HUES48 (cell line): ENCODE results near the gene PCDH18.

ENCODE experiments used
- H3K27ac ChIP-seq: one replicate; pipeline ENCODE4 v1.7.0; 2013; ENCODE audit warnings: low read depth, low read length, inconsistent platforms
- H3K27me3 ChIP-seq: 2 replicates; pipeline ENCODE4 v1.6.1; 2013; ENCODE audit warnings: mild to moderate bottlenecking, low read length; ENCODE audit not compliant: control insufficient read depth, insufficient read depth
- H3K36me3 ChIP-seq: 2 replicates; pipeline ENCODE4 v1.6.1; 2013; ENCODE audit warnings: low read length; ENCODE audit not compliant: control insufficient read depth, insufficient read depth
- H3K4me1 ChIP-seq: 2 replicates; pipeline ENCODE4 v1.6.1; 2013; ENCODE audit warnings: mild to moderate bottlenecking, low read length; ENCODE audit not compliant: control insufficient read depth, insufficient read depth
- H3K4me3 ChIP-seq: 2 replicates; pipeline ENCODE4 v1.5.1; 2013; ENCODE audit warnings: mild to moderate bottlenecking, low read depth, low read length
- H3K9ac ChIP-seq: 2 replicates; pipeline ENCODE4 v1.6.1; 2013; ENCODE audit warnings: mild to moderate bottlenecking, low read depth, low read length, moderate library complexity
- H3K9me3 ChIP-seq: 2 replicates; pipeline ENCODE4 v1.6.1; 2013; ENCODE audit warnings: low read length; ENCODE audit not compliant: control insufficient read depth, insufficient read depth

Gene PCDH18

GRCh38 chr4:137531986-137532868 is at the start of gene PCDH18:
Gene PCDH18 (minus strand): TSS chr4:137532494. CDS start chr4:137532088, 406 bp downstream.
- Histone ChIP-seq H3K4me3 (peak within 1 kb of the TSS; percentile 96), H3K4me1 (peaks cover 61% of the 10 kb centered on the region), H3K9me3 (no peaks in the 10 kb centered on the region), H3K9ac (peak within 1 kb of the TSS; percentile 75), H3K27me3 (no peaks in the 10 kb centered on the region), H3K27ac (peak within 1 kb of the TSS; percentile 93), H3K36me3 (peaks cover 41% of the 10 kb centered on the region)

GRCh38 chr4:137576446-137576845 is 44.2 kb upstream of the PCDH18 start:
- no peak overlapping the region for H3K9ac ChIP-seq
- H3K36me3 ChIP-seq, result no peaks in the 10 kb centered on the region
- no peaks in the 10 kb centered on the region for H3K27me3 ChIP-seq
- no peak overlapping the region for H3K27ac ChIP-seq
- no peak overlapping the region for H3K4me3 ChIP-seq
- no peaks in the 10 kb centered on the region for H3K4me1 ChIP-seq
- H3K9me3 ChIP-seq, result no peaks in the 10 kb centered on the region

- Histone ChIP-seq H3K9me3 (no peaks in the 10 kb centered on the region), H3K4me3 (no peak overlapping the region), H3K9ac (no peak overlapping the region), H3K36me3 (no peaks in the 10 kb centered on the region), H3K27ac (no peak overlapping the region), H3K4me1 (no peaks in the 10 kb centered on the region), H3K27me3 (no peaks in the 10 kb centered on the region)
Measured at GRCh38 chr4:137572647-137573046, 40.4 kb upstream of the PCDH18 start.

DNA sequence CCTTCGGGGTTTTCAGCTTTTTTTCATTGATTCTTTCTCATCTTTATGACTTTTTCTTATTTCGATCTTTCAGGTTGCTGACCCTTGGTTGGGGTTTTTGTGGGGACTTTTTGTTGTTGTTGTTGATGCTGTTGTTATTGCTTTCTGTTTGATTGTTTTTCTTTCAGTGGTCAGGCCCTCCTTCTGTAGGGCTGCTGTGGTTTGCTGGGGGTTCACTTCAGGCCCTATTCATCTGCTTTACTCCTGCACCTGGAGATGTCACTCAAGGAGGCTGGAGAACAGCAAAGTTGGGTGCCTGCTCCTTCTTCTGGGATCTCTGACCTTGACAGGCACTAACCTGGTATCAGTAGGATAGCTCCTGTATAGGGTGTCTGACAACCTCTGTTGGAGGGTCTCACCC is 39.9 kb upstream of the PCDH18 start:
- no peak overlapping the region for H3K9ac ChIP-seq
- H3K27ac ChIP-seq, result no peak overlapping the region
- no peaks in the 10 kb centered on the region for H3K9me3 ChIP-seq
- no peak overlapping the region for H3K4me3 ChIP-seq
- H3K36me3 ChIP-seq, result no peaks in the 10 kb centered on the region
- H3K27me3 ChIP-seq, result no peaks in the 10 kb centered on the region
- no peaks in the 10 kb centered on the region for H3K4me1 ChIP-seq

GRCh38 chr4:137559801-137560200 is 27.5 kb upstream of the PCDH18 start:
- no peaks in the 10 kb centered on the region for H3K36me3 ChIP-seq
- no peak overlapping the region for H3K27ac ChIP-seq
- H3K27me3 ChIP-seq, result no peaks in the 10 kb centered on the region
- H3K4me1 ChIP-seq, result no peaks in the 10 kb centered on the region
- H3K9ac ChIP-seq, result no peak overlapping the region
- H3K9me3 ChIP-seq, result no peaks in the 10 kb centered on the region
- no peak overlapping the region for H3K4me3 ChIP-seq

- Histone ChIP-seq H3K27ac (no peak overlapping the region), H3K27me3 (no peaks in the 10 kb centered on the region), H3K9me3 (no peaks in the 10 kb centered on the region), H3K4me3 (no peak overlapping the region), H3K36me3 (no peaks in the 10 kb centered on the region), H3K4me1 (no peaks in the 10 kb centered on the region), H3K9ac (no peak overlapping the region)
Measured at GRCh38 chr4:137558951-137559350, 26.7 kb upstream of the PCDH18 start.

GRCh38 chr4:137545461-137545861 is 13.2 kb upstream of the PCDH18 start:
- Histone ChIP-seq H3K27me3 (no peaks in the 10 kb centered on the region), H3K9ac (no peak overlapping the region), H3K4me1 (peaks cover 56% of the 10 kb centered on the region), H3K27ac (no peak overlapping the region), H3K9me3 (no peaks in the 10 kb centered on the region), H3K4me3 (no peak overlapping the region; the same call in 1 of the 2 replicates), H3K36me3 (no peaks in the 10 kb centered on the region)

GRCh38 chr4:137543648-137544047 is 11.4 kb upstream of the PCDH18 start:
- H3K36me3 ChIP-seq, result no peaks in the 10 kb centered on the region
- H3K4me1 ChIP-seq, result peaks cover 66% of the 10 kb centered on the region
- H3K9me3 ChIP-seq, result no peaks in the 10 kb centered on the region
- peak overlapping the region; percentile 39; the same call in 1 of the 2 replicates for H3K4me3 ChIP-seq
- peak overlapping the region; percentile 92 for H3K27ac ChIP-seq
- H3K9ac ChIP-seq, result no peak overlapping the region
- no peaks in the 10 kb centered on the region for H3K27me3 ChIP-seq

DNA sequence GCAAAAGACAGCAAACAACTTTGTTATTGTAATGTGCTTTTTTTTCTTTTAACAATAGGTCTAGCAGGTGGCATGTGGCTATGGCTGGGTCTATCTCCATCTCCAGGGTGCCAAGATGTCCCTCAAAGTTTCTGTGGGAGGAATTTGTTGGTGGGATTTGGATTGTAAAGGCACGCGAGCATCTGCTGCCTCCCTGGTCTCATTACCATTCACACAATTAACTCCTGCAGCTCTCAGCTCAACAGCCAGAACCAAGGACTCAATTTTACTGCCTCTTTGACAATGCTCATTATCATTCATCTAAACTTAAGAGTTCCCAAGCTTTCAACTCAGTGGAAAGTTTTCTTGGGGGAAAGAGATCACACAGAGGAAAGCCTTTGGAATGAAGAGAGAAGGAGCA is 10.9 kb upstream of the PCDH18 start:
- H3K27ac ChIP-seq, result peak overlapping the region; percentile 92
- H3K36me3 ChIP-seq, result no peaks in the 10 kb centered on the region
- H3K9me3 ChIP-seq, result no peaks in the 10 kb centered on the region
- H3K4me1 ChIP-seq, result peaks cover 69% of the 10 kb centered on the region
- H3K4me3 ChIP-seq, result peak overlapping the region; percentile 39; the same call in 1 of the 2 replicates
- no peaks in the 10 kb centered on the region for H3K27me3 ChIP-seq
- H3K9ac ChIP-seq, result no peak overlapping the region

- Histone ChIP-seq H3K9ac (no peak overlapping the region), H3K9me3 (no peaks in the 10 kb centered on the region), H3K36me3 (no peaks in the 10 kb centered on the region), H3K4me3 (no peak overlapping the region), H3K27me3 (no peaks in the 10 kb centered on the region), H3K4me1 (peaks cover 73% of the 10 kb centered on the region), H3K27ac (peak overlapping the region; percentile 92)
Measured at GRCh38 chr4:137541876-137542646, 9.8 kb upstream of the PCDH18 start.

GRCh38 chr4:137541181-137541580 is 8.9 kb upstream of the PCDH18 start:
- peaks cover 82% of the 10 kb centered on the region for H3K4me1 ChIP-seq
- no peak overlapping the region for H3K9ac ChIP-seq
- H3K27ac ChIP-seq, result peak overlapping the region; percentile 92
- H3K4me3 ChIP-seq, result no peak overlapping the region
- no peaks in the 10 kb centered on the region for H3K36me3 ChIP-seq
- no peaks in the 10 kb centered on the region for H3K27me3 ChIP-seq
- H3K9me3 ChIP-seq, result no peaks in the 10 kb centered on the region
